ENCODE results near the gene NAA10. TPM values are rescaled to one million over a fixed set of nuclear protein-coding genes. Genes with fewer than 3 reads are reported as not detected.

NAA10 gene
- total and polyA plus RNA-seq, 2 of the 13 experiments (the other 11 are each of a cell fraction or from before 2014, with no cell fraction given) = 49.2 to 51.7 TPM

- TF ChIP-seq ZBTB43 (CRISPR knock-in tag; conservative IDR thresholded peaks at IDR 0.05) = no peak
- TF ChIP-seq ZNF569 (CRISPR knock-in tag; IDR thresholded peaks at IDR 0.05; ENCODE audit: borderline replicate concordance) = no peak
- TF ChIP-seq ZNF234 (CRISPR knock-in tag; conservative IDR thresholded peaks at IDR 0.05) = no peak
- TF ChIP-seq XRCC5 (optimal IDR thresholded peaks at IDR 0.05; ENCODE audit: low read length) = no peak
- TF ChIP-seq ZNF605 (CRISPR knock-in tag; IDR thresholded peaks at IDR 0.05) = no peak
- TF ChIP-seq CHCHD3 (CRISPR knock-in tag; IDR thresholded peaks at IDR 0.05) = no peak
- no peak for TF ChIP-seq CBX2 (IDR thresholded peaks at IDR 0.05; ENCODE audit: low read depth, low read length)
- TF ChIP-seq CBX2 (CRISPR knock-in tag; IDR thresholded peaks at IDR 0.05; ENCODE audit: low read depth) = no peak
- no peak for TF ChIP-seq ZNF547 (CRISPR knock-in tag; IDR thresholded peaks at IDR 0.05)
- TF ChIP-seq NR2F6 (IDR thresholded peaks at IDR 0.05) = no peak
- TF ChIP-seq NR2F6 (CRISPR knock-in tag; IDR thresholded peaks at IDR 0.05) = no peak
- TF ChIP-seq U2AF2 (IDR thresholded peaks at IDR 0.05; ENCODE audit: low read depth, low read length) = no peak
- peak; percentile 99 for TF ChIP-seq THAP9 (CRISPR knock-in tag; IDR thresholded peaks at IDR 0.05; ENCODE audit: borderline replicate concordance)
- no peak for TF ChIP-seq ZNF20 (CRISPR knock-in tag; IDR thresholded peaks at IDR 0.05)
- no peak for TF ChIP-seq SETDB1 (CRISPR knock-in tag; IDR thresholded peaks at IDR 0.05; ENCODE audit: borderline replicate concordance)
- no peak for TF ChIP-seq ZBTB10 (CRISPR knock-in tag; IDR thresholded peaks at IDR 0.05; ENCODE audit: borderline replicate concordance)
Measured at GRCh38 chrX:153971450-153972367, 36.9 kb upstream of the NAA10 start, which contains the start of gene HCFC1 (continued).
